HTR-8/SVneo (cell line): ENCODE results near the gene KLC1.
"Not testable (repeated sequence)": the region's sequence is repeated elsewhere in the genome, so short reads cannot be mapped to it uniquely, and the experiment has no call there.

ENCODE experiments used
- DNase-seq: peaks from one replicate; pipeline ENCODE4 v3.0.0; 2011; ENCODE audit warnings: low spot score, mixed read lengths; ENCODE audit not compliant: insufficient read length
- FAIRE-seq: peaks from 2 replicates; lab custom pipeline; 2011; peaks lifted over from hg19 to GRCh38; lab: Jason Lieb, UNC

KLC1 gene

DNA sequence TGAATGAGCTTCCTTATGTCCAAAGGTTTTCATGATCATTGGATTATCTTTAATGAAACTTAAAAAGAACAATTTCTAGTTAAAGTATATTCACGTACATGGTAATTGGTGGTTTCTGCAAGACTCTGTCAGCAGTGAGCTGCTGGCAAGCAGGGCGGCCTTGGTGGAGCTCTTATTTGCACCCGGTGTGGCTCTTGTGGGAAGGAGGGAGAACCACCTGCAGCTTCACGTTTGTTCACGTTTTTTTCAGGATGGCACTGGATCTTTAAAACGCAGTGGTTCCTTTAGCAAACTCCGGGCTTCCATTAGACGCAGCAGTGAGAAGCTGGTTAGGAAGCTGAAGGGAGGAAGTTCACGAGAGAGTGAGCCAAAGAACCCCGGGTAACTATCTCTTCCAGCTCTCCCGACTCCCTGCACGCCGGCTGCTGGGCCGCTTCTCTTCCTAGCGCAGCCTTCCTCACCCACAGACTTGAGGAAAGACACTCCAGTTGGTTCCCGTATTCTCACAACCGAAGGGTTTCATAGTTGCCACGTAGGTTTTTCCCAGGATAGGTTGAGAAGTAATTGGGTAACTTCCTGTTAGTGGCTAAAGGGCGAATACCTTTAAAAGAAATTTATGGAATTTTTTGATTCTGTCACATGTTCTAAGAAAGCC, 57.9 kb downstream of the KLC1 start:
- no peak for FAIRE-seq
- DNase-seq, result no peak

- FAIRE-seq (no peak), DNase-seq (no peak)
Measured at GRCh38 chr14:103687712-103688111, 58.7 kb downstream of the KLC1 start.

DNA sequence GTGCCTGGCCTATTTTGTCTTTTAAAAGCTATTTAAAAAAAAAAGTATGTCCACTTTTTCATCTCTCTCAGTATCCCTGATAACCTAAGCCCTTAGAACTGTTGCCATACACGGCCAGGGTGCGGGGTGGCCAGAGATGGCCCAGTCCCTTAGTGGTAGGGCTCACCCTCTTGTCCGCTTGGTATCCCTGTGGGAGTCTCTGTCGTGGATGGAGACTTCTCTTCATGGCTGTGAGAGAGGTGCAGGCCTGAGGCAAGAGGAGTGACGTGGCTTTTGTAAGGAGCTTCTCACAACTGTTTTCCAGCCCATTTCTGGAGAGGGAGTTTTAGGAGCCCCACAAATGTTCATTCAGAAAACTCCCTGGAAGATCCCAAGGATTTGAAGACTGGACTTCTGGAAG, 59.4 kb downstream of the KLC1 start:
- no peak for FAIRE-seq

GRCh38 chr14:103688906-103689902, 60.2 kb downstream of the KLC1 start:
- FAIRE-seq, result no peak
- DNase-seq, result no peak

More for the DNA sequence above, 59.4 kb downstream of the KLC1 start:
- no peak for DNase-seq

- no peak for FAIRE-seq
- no peak for DNase-seq
Measured at GRCh38 chr14:103690332-103690731, 61.3 kb downstream of the KLC1 start.

DNA sequence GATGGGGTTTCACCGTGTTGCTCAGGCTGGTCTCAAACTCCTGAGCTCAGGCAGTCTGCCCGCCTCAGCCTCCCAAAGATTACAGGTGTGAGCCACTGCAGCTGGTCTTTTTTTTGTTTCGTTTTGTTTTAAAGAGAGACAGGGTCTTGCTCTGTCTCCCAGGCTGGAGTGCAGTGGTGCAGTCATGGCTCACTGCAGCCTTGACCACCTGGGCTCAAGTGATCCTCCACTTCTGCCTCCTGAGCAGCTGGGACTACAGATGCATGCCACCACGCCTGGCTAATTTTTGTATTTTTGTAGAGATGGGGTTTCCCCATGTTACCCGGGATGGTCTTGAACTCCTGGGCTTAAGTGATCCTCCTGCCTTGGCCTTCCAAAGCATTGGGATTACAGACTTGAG, 62.6 kb downstream of the KLC1 start:
- not testable (repeated sequence) for DNase-seq, FAIRE-seq

DNA sequence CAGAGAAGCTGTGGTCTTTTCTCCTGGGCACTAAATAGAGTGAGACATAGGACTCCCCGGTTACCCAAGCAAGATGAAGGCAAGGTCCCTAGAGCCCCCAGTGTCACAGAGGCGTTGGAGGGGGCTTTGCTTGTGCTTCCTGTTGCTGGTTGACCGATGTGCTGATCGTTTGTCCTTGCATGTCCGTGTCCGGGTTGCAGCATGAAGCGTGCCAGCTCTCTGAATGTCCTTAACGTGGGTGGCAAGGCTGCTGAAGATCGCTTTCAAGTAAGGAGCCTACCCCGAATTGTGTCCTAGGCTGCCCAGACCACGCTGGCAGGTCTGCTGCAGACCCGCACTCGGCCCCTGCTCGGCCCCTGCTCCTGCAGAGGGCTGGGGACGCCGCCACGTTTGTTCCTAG, 63.1 kb downstream of the KLC1 start:
- DNase-seq (no peak), FAIRE-seq (no peak)

DNA sequence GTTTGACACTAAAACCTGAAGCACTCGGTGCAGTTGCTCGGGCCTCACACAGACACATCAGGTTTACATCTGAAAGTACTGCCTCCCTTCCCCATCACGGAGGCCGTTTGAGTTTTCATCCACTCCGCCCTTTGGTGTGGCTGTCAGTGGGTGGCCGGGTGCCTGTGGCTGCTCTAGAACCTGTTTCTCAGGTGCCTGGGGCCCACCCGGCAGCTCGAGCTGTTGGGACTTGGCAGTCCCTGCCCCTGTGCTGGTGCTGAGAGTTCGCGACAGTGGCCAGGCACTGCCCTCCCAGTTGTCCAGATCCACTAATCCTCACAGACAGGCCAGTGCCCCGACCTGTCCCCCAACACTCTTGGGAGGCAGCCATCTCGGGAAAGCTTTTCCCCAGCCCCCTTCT, 63.9 kb downstream of the KLC1 start:
- FAIRE-seq, result no peak
- DNase-seq, result no peak

DNA sequence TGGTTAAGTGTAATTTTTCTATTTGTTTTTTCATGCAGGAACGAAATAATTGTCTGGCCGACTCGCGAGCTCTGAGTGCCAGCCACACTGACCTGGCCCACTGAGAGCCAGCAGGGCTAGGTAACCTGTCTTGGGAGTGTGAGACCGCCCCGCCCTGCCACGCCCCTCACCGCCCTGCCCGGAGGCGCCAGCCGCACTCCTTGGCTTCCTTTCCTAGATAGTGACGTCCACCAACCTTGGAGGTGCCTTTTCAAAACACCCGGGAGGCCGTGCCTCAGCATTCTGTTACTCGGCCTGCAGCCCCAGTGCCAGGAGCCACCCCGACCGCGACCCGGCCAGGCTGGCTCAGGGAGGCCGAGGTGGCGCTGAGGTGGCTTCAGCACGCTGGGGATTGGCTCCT, 64.5 kb downstream of the KLC1 start:
- no peak for FAIRE-seq
- DNase-seq, result no peak

DNA sequence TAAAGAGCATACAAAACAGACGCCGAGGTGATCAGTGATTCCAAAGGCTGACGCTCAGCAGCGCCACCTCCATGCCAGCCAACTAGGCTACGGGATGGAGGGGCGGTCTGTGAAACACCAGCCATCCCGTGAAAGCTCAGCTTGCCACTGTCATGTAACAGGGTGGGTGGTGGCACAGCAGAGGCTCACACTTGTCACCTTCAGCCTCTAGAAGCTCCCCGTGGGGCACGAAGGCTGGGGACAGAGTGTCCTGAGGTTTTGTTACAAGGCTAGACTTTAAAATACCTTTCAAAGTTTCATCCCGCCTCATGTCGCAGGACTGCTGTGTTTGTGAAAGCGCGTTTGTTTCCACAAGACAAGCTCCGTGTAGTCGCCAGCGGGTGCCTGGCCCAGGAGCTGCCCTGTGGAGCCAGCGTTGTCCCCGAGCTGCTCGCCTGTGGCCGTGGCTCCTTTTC, 65.6 kb downstream of the KLC1 start:
- FAIRE-seq, result no peak
- no peak for DNase-seq

DNA sequence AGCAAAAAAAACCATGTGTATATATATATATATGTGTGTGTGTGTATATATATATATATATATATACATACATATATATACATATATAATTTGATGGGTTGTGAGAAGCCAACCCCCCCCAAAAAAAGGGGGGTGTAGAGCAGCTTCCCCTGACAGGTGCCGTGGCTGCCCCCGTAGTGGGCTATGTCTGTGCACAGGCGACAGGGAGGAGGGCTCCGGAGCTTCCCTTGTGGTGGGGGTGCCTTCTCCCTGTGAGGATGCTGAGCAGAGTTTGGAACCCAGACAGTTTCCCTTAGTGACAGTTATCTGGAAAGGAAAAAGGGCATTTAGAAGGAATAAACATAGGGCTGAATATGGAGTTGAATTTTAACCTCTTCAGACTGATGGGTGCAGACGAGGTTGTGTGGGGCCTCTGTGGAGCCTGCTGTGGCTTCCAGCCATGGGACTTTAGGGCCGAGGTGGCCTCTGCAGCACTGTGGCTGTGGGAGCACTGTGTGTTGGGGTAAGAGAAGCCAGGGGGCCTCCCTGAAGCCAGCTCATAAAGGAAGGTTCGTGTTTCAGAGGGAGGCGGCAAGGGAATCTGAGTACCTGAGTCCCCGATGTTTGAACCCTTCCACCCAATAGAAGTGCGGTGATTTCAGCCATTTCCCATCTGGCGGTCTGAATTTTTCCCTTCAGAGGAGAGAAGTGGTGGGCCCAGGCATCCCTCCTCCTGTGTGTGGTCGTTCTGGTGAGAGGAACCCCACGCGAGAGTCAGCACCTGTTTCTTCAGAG, 66.5 kb downstream of the KLC1 start:
- DNase-seq, result no peak
- FAIRE-seq, result no peak

DNA sequence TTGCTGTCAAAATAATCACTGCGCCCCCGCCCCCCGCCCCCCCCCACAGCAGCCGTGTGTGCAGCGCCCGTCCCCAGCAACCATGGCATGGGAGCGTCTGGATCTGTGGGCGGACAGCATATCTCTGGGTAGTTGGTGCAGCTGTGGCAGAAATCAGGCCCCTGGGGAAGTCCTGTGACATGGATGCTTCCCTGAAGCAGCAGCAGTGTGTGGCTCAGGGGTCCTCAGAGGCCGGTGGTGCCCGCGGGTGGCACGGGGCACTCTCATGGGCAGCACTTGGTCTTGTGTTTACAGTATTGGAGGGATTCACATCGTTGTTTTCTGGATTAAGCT, 67.0 kb downstream of the KLC1 start:
- FAIRE-seq, result no peak

GRCh38 chr14:103696466-103697071, 67.6 kb downstream of the KLC1 start:
- FAIRE-seq (no peak), DNase-seq (no peak)

More for the DNA sequence above, 67.0 kb downstream of the KLC1 start:
- no peak for DNase-seq

GRCh38 chr14:103697206-103697602, 68.2 kb downstream of the KLC1 start:
- DNase-seq (no peak), FAIRE-seq (no peak)

DNA sequence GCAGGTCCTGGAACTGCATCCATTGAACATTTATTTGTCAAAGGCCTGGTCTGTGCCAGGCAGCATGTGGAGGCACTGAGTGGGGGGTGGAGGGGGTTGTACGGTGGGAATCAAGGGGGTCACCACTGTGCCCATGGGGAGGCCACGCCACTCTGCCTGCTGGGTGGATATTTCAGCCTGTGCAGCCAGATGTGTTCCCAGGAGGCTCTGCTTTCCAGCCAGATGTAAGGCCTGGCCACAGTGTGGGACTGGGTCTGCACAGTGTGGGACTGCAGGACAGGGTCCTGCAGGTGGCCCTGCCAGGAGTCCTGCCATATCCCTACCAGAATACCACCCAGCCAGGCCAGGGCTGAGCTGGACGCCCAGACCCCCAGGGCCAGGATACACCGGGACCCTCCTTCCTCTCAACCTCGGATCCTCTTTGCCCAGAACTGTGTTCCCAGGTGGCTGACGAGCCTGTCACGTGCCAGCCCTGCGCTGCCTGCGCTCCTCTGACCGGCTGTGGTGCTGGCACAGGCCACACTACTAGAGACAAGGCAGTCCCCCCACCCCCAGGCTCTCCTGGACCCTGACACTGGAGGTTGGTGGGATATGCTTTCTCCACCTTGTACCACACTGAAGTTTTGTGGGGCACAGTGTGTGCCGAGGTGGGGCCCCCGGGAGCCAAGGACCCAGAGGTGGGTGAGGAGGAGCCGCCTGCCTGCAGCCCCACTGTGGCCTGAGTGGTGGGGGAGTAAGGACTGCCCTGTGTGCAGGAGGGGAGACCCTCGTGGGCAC, 68.8 kb downstream of the KLC1 start:
- DNase-seq (no peak), FAIRE-seq (no peak)

DNA sequence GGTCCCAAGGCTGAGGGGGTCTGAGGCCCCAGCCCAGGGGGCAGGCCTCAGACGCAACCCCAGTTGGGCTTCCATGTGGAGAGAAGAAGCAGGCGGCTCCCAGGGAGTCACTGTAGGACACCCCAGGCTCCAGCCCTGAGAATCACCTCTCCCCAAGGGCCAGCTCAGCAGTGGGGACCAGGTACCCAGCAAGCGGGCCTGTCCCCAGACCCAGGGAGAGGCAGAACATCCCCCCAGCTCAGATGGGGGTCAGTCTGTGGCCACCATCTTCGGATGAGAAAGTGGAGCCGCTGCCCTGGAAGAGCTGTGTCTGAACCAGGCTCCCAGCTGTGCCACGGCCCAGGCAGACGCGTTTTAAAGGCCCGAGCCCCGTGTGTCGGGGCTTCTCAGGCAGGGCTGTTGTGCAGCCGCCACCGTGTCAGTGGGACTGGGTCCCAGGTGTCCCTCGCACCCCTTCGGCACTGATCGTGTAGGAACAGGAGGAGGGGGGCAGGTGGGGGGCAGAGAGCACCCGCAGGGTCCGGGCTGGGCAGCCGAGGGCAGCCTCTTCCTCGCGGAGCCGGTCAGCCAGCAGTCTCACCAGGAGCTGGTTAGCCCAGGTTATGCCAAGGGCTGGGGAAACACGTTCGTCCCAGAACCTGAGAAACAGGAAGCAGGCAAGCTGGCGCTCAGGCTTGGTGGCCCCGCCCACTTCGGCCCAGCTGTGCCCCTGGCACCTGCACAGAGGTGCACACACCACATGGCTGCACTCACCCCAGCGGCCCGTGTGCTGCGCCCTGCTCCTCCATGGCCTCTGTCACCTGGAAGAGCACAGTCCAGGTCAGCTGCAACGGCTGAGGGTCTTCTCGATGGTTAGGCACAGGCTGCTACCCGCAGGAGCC, 69.6 kb downstream of the KLC1 start:
- FAIRE-seq (no peak), DNase-seq (no peak)

DNA sequence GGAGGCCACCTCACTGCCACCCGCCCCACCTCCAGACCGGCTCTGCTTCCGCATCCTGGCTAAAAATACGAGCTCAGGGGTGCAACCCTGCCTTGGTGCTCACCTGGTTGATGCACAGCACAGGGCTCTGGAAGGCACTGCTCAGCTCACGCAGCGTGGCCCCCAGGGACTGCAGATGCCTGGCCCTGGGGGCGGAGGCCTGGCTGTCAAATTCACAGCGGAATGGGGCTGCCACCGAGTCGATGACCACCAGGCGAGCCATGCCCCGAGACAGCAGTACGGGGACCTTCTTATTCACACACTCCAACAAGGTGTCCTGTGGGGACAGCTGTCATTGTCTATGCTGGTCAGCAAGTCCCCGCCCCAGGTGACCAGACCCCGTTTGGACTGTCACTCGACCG, 70.2 kb downstream of the KLC1 start:
- no peak for DNase-seq
- FAIRE-seq, result no peak

GRCh38 chr14:103699901-103700752, 71.1 kb downstream of the KLC1 start:
- no peak for FAIRE-seq
- no peak for DNase-seq
